Measurements from ENCODE around the gene HMGXB3.

DNA sequence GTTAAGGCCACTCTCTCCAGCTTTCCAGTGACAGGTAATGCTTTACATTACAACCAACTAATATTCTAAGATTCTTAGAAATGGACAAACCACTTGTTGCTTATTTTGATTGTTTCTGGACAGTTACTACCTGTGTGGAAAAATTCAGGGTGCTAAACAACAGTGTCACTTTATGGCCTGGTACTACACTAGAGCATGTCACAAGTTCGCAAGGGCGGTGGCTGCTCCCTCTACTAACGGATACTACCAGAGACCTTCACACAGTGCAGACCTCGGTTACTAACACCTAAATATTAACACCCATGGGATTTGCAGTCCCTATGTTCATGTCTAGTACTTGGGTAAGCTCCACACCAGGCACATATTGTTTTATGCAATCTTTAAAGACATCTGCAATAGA lies 13.4 kb downstream of the HMGXB3 start:
- TF ChIP-seq, protein P1, sequence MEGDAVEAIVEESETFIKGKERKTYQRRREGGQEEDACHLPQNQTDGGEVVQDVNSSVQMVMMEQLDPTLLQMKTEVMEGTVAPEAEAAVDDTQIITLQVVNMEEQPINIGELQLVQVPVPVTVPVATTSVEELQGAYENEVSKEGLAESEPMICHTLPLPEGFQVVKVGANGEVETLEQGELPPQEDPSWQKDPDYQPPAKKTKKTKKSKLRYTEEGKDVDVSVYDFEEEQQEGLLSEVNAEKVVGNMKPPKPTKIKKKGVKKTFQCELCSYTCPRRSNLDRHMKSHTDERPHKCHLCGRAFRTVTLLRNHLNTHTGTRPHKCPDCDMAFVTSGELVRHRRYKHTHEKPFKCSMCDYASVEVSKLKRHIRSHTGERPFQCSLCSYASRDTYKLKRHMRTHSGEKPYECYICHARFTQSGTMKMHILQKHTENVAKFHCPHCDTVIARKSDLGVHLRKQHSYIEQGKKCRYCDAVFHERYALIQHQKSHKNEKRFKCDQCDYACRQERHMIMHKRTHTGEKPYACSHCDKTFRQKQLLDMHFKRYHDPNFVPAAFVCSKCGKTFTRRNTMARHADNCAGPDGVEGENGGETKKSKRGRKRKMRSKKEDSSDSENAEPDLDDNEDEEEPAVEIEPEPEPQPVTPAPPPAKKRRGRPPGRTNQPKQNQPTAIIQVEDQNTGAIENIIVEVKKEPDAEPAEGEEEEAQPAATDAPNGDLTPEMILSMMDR (IDR thresholded peaks at IDR 0.05; ENCODE audit: insufficient read depth, low read length) = no peak
- no peak for TF ChIP-seq GABPA (IDR thresholded peaks at IDR 0.05; ENCODE audit: low read depth)

Measured in HL-60 (cell line).